ENCODE results near the gene IL5RA. TPM values are rescaled to one million over a fixed set of nuclear protein-coding genes. Genes with fewer than 3 reads are reported as not detected.

Gene IL5RA
- total and polyA plus RNA-seq, 9 of the 15 experiments (the other 6 are each of a cell fraction or from before 2014, with no cell fraction given): 0.07 to 0.28 (median 0.14) TPM; not detected in 4

GRCh38 chr3:3109407-3110298 is 521 bp downstream of the IL5RA start (continued):
- no peak for TF ChIP-seq SRF (CRISPR knock-in tag; IDR thresholded peaks at IDR 0.05)
- no peak for TF ChIP-seq SIN3B (IDR thresholded peaks at IDR 0.05; ENCODE audit: low read depth)
- no peak for TF ChIP-seq HIVEP1 (CRISPR knock-in tag; IDR thresholded peaks at IDR 0.05)
- no peak for TF ChIP-seq ZNF431 (CRISPR knock-in tag; IDR thresholded peaks at IDR 0.05)
- no peak for TF ChIP-seq GTF3C2 (IDR thresholded peaks at IDR 0.05; ENCODE audit: borderline replicate concordance, extremely low read depth, insufficient read length)
- TF ChIP-seq NFYB (IDR thresholded peaks at IDR 0.05; ENCODE audit: extremely low read depth, insufficient read length): no peak
- TF ChIP-seq ZNF239 (CRISPR knock-in tag; IDR thresholded peaks at IDR 0.05): no peak
- no peak for TF ChIP-seq KDM5B (IDR thresholded peaks at IDR 0.05; ENCODE audit: insufficient replicate concordance, low read depth, low read length)
- TF ChIP-seq MLLT1 (IDR thresholded peaks at IDR 0.05): no peak
- peak; percentile 30; the same call in 1 of the 2 replicates for TF ChIP-seq MEF2D (tag; conservative IDR thresholded peaks at IDR 0.05; ENCODE audit: low read depth)
- TF ChIP-seq EHMT2 (IDR thresholded peaks at IDR 0.05): no peak
- no peak for TF ChIP-seq MAX (CRISPR knock-in tag; IDR thresholded peaks at IDR 0.05)
- no peak for TF ChIP-seq NR0B1 (IDR thresholded peaks at IDR 0.05; ENCODE audit: partially characterized antibody)
- TF ChIP-seq DNMT1 (IDR thresholded peaks at IDR 0.05): no peak
- peak; percentile 20; the same call in 1 of the 2 replicates for TF ChIP-seq BRD4 (IDR thresholded peaks at IDR 0.05)
- TF ChIP-seq ZNF384 (IDR thresholded peaks at IDR 0.05; ENCODE audit: low read depth, low read length): no peak
- TF ChIP-seq ESRRB (CRISPR knock-in tag; IDR thresholded peaks at IDR 0.05; ENCODE audit: borderline replicate concordance): no peak
- TF ChIP-seq ZNF146 (CRISPR knock-in tag; IDR thresholded peaks at IDR 0.05; ENCODE audit: unreplicated experiment): no peak
- no peak for TF ChIP-seq SAFB (IDR thresholded peaks at IDR 0.05; ENCODE audit: borderline replicate concordance, low read depth, low read length)
- TF ChIP-seq ATF2 (CRISPR knock-in tag; IDR thresholded peaks at IDR 0.05): no peak

Data from K562 (cell line).